Activated CD4-positive, CD25-positive, alpha-beta regulatory T cell treated with anti-CD3 and anti-CD28 coated beads, Interleukin-2, amount 50 U/mL, for 24 hours (primary cell): ENCODE results near the gene MXRA7.

Source experiments
- ATAC-seq, 2 donors: fragments of 150-1000 bp; cut with Tn5 transposase; one replicate each; pipeline ENCODE4 v1.10.0; 2021; ENCODE audit warnings: mild to moderate bottlenecking in 1 of 2, moderate library complexity in 1 of 2

MXRA7 gene

DNA sequence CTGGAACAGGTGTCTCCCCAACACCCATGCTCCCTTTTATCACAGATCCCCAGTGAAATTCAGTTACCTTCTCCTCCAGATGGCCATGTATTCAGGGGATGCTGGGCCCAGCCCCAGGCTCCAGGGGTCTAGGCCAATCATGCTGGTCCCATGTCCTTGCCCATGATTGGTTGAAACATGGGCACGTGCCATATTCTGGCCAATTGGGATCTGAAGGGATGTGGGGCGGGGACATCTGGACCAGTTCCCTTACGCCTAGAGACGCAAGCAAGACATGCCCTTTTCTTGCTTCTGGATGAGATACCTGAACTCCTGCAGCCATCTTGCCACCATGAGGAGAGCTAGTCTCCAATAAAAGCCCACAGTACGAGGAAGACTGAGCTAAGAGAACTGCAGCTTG is 36.2 kb downstream of the MXRA7 start:
- ATAC-seq, result no peak

DNA sequence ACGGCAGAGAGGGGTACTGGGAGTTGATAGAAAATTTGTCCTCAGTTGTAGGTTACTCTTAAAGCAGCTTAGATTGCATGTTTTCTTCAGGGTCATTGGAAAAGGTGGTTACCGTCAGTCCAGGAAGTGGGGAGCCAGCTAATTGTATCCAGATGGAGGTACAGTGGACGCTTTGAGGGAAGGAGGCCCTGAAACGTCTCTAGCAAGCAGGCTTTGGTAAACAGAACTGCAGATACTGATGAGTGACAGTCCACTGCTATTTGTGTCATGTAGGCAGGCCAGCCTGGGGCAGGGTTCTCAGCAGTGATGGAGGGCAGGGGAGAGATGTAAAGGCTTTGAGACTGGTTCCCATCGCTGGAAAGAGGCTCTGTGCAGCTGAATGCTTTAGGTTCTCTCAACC is 37.0 kb downstream of the MXRA7 start:
- no peak for ATAC-seq

DNA sequence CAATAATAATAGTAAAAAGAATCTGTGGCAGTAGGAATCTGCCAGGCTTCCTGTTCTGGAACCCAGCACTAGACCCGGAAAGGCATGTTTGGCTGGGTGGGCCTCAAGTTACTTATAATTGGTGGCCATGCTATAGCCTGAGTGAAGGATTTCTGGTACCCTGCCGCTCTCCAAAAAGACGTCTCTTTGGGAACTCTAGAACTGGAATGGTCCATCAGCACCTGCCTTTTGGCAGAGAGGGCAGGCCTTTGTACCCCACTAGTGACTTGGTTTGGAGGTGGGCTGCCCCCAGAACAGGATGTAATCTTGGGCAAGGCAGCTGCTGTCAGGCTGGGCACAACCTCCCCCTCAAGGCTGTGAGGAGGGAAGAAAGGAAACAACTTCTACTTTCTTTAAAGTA is 37.9 kb downstream of the MXRA7 start:
- ATAC-seq, result no peak

DNA sequence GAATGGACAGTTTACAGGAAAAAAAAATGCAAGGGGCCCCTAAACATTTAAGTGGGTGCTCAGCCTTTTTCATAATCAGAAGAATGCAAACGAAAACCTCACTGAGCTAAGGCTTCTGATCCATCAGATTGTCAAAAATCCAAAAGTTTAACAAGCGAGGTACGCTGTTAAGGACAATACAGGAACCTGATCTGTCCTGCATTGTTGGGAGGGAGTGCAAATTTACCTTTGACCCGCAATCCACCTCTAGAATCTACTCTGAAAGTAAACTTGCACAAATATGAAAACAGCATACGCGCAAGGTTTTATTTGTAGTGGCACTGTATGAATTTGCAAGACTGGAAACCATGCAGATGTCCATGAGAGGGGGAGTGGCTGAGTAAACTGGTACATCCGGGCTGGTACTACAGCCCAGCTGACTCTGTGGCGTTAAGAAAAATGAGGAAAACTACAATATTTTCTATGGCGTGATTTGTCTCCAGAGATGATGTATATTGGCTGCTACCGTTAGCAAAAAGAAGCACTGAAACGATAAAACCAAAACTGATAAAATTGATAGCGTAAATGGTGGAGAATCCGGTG is 38.4 kb downstream of the MXRA7 start:
- ATAC-seq, result no peak

DNA sequence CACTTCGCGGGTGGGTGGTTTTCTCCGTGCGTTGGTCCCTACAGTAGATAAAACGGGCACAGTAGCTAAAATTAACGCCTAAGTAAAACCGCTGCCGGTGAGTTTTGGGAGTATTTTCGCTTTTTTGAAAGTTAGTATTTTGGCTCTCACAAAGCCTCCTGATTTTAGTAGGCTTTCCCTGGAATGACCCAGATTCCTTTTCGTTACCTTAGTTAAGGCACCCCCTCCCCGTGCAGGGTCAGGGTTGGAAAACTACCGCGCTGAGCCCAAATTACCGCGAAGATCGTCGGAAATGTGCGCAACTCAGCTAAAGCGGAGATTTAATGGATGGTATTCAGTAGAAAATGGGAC is 38.9 kb downstream of the MXRA7 start:
- ATAC-seq, result no peak

DNA sequence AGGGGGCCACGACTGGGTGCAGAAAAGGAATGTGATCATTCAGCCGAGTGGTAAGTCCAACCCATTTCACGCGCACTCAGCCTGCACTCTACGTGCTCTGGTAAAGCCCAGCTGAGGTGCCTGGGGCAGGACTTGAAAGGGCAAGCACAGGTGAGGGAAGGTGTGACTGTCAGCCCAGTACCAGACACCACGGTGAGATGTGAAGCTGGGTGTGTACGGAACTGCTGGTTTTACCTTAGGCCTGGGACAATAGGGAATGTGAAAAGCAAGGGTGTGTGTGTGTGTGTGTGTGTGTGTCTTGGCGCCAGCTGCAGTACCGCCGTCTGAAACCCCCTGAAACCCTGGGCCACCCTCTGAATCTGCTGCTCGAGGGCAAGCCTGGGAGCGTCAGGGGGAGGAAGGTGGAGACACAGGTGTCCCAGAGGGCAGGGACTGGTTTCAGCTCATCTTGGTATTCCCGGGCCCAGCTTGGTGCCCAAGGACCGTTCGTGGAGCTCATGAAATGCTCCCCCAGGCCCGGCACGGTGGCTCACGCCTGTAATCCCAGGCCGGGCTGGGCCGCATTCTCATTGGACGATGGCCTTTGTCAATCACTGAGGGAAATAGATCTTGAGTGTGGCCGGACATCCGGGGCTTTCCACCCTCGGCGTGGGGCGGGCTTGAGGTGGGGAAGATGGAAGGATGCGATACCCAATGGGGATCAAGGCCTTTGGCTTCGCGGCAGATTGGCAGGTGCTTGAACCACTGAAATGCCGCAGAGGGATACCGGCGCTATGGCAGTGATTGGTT is 39.4 kb downstream of the MXRA7 start:
- peak; percentile 99 for ATAC-seq

DNA sequence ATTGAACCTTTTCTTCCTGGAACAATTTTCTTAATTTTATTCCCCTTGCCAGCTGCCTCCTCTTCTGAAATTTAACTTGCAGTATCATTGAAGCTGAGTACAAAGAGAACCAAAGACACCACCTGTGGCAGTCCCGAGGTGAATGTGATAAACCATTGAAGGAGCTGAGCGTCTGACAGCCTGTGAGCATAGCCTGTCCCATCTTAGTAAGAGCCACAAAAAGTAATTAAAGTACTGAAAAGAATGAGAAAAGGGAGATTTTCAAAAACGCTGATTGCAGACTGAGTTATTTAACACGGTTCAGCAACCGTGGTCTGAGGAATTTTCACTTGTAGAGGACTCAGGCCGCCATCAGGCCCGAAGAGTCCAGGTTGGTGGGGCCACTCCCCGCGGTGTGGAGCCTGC is 40.0 kb downstream of the MXRA7 start:
- no peak for ATAC-seq

DNA sequence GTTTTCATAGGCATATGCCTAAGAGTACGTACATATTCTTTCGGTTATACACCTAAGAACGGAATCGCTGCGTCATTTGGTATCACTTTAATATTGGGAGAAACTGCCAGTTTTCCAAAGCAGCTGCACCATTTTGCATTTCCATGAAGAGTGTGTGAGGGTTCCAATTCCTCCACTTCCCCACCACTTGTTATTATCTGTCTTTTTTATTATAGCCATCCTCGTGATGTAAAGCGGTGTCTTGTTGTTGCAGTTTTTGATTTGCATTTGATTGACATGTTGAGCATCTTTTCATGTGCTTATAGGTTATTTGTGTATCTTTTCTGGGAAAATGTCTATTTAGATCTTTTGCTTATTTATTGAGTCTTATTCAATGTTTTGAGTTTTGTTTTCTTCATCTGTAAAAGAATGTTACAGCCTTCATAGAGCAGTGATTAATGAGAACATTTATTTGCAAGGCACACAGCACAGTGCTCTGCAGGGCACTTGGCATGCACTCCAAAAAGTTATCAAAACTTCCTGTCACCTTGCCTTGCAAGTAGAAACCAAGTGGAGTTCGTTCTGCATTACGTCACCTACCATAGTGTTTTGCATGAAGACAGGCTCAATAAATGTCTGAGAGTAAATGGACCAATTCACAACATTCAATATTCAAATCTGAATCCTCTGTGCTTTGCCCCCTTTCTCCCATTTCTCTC is 40.6 kb downstream of the MXRA7 start:
- no peak for ATAC-seq

DNA sequence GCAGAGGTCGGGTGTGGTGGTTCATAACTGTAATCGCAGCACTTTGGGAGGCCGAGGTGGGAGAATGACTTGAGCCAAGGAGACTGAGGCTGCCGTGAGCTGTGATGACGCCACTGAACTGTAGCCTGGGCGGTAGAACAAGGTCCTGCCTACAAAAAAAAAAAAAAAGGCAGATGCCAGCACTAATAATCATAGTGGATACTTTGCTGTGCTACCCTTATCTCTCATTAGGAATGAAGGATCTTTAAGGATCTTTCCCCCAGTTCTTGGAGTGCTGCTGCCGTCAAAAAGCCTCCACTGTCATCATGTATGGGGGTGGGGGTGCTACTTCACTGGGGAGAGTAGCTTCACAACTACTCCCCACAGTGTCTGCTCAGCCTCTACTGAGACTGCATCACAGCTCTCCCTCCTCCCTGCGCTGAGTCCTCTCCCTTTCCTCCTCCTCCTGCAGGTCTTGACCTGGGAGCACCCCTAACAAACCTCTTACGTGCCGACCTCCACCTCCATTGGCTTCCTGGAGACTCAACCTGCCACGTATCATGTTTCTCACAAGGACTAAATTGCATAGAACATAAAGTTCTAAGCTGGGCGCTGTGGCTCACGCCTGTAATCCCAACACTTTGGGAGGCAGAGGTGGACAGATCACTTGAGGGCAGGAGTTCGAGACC is 42.8 kb downstream of the MXRA7 start:
- no peak for ATAC-seq

DNA sequence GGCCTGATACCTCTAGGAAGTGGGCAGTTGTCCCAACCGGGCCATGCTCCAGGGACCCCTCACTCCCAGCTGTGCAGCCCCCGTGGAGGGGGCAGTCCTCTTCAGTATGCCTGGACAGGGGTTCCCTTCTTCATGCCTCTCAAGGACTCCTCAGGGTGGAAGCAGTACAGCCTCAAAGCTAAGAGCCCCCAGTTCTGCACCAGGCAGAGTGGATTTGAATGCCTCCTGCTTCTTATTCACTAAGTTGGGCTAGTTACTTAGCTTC is 43.3 kb downstream of the MXRA7 start:
- ATAC-seq, result no peak

DNA sequence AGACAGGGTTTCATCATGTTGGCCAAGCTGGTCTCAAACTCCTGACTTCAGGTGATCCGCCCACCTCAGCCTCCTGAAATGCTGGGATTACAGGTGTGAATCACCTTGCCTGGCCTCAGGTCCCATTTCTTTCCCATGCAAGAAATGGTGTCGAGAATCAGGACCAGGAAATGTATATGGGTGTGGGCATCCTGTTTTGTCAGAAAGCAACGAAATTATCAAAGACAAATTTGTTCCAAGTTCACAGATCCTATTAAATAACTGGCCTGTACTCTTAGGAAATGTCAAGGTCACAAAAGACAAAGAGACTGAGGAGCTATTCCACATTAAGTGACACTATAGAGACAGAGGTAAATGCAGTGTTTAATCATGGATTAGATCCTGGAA is 50.1 kb downstream of the MXRA7 start:
- ATAC-seq, result no peak

DNA sequence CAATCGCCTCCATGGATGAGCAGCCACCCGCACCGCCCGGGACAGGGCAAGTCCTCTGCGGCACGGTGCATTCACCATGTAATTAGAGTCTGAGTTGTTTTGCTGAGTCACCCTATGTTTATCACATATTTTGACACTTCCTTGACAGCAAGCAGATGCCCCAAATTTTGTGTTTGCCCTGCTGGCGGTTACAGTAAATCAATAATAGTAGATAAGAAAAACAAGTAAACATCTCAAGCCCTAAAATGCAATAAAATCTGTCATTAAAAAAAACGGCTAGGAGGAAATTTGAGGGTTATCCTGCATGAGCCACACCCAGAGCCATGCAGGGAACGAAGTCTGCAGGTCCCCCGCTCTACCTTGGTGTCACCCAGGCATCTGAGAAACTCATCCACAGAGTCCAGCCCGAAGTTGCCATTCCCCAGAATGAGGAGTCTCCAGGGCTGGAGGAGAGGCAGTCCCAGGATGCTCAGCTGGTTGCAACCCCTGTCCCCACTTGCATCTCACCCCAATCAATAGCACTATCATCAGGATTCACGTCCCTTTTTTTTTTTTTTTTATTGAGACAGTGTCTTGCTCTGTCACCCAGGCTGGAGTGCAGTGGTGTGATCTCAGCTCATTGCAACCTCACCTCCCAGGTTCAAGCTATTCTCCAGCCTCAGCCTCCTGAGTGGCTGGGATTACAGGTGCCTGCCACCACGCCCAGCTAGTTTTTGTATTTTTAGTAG is 50.7 kb downstream of the MXRA7 start:
- ATAC-seq, result peak; percentile 61 to 83

DNA sequence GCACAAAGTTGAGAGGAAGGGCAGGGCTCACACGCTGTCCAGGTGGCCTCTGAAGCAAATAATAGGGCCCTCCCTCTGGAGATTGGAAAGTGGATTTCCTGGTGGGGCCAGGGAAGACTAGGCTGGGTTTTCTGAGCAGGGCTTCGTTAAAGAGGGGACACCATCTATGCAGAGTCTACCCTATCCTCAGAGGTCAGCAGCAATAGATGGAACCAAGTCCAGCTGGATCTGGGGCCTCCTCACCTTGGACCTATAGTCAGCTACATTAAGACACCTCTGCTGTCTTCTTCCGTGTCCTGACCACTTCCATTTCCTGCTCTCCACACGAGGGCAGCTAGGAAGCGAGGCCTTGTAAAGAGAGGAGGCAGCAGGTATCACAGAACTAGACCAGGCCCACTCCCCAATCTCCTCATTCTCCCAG is 52.5 kb downstream of the MXRA7 start:
- no peak for ATAC-seq

DNA sequence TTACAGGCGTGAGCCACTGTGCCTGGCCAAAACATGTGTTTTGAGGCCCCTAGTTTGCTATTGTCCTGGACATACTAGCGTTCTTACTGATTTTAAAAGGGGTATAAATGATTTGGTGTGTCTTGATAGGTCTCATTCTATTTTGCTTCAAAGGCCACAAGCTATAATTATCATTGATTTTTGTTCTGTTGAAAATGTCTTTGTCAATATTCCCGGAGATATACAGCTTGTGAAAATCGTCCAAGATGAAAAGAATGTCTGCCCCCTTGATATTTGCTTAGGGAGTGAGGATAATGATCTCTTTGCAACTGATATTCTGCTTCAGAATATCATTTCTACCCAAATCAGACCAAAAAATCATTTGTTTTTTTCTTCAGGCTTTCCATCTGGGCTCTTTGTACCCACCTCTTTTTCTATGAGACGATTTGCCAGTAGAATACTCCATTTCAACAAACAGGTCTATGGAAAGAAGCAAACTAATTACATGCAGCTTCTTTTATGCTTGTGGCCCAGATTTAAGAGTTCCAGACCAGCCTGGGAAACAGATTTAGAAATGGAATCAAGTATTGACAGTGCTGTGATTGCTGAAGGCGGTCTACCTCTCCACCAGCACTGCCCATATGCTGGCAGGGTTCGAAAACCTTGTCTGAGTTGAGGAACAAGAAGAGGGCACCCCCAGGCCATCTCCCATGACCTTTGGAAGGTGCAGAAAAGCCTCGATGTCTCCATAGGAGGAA is 53.1 kb downstream of the MXRA7 start:
- no peak for ATAC-seq

DNA sequence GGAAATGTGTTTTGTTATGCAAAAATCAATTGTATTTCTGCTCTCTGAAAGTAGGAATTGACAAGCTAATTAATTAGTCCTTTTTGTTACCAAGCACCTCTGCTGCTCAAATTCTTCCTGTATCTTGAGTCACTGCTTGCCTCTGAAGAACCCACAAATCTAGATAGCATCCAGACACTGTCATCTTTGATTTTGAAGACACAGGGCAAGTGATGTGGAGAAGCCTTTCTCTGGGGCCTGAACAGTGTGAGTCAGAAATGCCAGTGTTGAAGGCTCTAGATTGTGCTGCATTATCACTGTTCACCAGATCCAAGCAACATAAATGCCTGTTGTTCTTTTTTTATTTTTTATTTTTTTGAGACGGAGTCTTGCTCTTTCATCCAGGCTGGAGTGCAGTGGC is 56.4 kb downstream of the MXRA7 start:
- ATAC-seq, result peak in 1 of 2 donors; percentile 55

DNA sequence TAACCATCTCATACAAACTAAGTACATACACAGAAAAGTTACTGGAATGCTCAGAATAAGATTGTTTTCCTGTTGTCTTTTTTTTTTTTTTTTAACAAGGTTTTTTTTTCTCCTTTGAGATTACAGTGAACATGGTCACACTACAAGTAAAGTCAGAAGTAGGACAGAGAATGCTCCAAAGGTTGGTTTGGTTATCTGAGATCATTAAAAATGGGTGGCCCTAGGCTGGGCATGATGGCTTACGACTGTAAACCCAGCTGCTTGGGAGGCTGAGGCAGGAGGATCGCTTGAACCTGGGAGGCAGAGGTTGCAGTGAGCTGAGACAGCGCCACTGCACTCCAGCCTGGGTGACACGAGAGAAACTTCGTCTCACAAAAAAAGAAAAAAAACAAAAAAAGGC is 60.3 kb downstream of the MXRA7 start:
- ATAC-seq, result no peak

DNA sequence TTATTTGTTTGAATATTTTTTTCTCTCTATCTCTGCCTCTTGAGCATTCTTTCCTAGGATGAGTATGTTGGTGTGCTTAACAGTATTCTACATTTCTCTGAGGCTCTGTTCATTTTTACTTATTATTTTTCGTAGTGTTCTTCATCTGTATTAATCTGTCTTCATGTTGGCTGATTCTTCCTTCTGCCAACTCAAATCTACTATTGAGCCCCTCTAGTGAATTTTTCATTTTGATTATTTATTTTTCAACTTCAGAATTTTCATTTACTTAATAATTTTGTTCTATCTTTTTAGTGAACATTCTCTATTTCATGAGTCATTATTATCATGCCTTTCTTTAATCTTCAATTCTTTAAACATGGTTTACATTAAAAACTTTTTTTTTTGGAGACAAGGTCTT is 64.1 kb downstream of the MXRA7 start:
- no peak for ATAC-seq

DNA sequence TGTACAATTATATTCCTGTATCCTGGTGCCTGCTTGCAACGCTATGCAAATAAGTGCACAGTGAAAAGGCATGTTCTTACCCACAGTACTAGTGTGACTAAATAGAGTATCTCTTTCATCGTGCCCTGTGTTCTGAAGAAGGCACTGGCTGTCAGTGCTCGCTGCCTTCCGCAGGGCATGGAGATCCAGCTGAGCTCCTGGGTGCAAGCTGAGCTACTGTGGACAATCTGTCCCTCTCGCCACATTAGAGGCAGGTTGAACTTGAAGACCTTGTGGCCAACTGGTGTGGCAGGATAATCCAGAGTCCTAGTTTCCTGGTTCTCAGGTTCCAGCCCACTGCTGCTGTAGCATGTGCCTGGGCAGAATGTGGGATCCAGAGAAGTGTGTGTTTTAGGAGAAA is 65.3 kb downstream of the MXRA7 start:
- no peak for ATAC-seq

DNA sequence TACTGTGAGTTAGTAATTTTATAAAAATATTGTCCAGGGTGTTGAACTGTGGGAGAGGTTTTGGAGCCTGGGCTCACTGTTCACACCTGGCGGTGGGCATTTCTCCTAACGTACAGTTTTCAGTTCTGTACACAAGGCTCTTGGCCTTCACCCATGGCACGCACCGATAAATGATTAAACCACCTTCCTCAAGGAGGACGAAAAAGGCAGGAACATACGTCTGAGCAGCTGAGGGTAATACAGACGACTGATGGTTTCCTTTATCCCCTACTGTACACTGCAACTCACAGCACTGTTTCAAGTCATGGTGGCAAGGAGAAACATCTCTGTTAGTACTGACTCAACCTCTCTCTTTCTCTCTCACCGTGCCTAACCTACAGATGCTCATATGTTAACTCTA is 65.8 kb downstream of the MXRA7 start:
- no peak for ATAC-seq

DNA sequence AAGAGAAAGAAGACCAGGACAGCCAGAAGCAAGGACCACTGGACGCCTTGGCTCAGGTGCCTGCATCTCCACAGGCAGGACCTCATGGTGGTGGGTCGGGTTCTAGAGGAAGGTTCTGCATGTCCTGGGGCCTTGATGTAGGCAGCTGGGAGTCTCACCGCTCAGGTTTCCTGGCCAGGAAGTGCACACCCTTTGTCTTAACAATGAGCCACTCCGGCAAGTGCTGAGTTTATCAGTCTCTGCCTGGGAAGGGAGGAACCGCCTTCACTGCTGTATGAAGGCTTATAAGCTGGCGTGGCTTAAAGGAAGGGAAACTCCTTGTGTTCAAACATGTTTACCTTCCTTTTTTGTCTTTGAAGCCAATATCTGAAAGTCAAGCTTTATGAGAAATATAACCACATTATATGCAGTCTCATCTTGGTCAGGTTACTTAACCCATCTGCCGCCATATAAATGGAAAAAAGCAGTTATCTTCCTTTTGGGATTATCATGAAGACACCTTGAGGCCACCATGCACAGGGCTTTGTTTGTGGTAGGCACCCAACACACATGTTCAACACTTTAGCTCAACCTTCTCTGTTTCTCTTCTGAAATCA is 67.1 kb downstream of the MXRA7 start, which contains the start of gene ST6GALNAC1:
ST6GALNAC1 (minus strand) TSS at position 205 of the 596 bp plus-strand sequence; CDS start at position 86, 119 bp downstream.
- peak in 1 of 2 donors; percentile 30 for ATAC-seq

DNA sequence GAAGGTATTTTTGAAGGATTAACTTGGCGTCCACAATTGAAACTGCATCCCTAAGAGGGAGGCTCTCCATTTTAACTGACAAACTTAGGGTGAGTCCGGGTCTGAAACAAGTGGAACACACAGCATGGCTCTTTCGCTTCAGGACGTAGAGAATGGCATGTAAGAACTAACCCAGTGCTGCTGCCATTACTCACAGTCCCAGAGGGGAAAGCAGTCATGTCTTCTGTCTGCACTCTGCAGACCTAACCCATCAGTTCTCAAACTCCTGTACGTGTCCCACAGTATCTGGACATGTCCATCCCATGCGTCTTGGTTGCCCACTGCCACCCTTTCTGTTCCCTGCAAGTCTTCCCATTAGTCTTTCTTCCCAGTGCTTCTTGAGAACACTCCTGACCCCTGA is 67.8 kb downstream of the MXRA7 start:
- no peak for ATAC-seq

DNA sequence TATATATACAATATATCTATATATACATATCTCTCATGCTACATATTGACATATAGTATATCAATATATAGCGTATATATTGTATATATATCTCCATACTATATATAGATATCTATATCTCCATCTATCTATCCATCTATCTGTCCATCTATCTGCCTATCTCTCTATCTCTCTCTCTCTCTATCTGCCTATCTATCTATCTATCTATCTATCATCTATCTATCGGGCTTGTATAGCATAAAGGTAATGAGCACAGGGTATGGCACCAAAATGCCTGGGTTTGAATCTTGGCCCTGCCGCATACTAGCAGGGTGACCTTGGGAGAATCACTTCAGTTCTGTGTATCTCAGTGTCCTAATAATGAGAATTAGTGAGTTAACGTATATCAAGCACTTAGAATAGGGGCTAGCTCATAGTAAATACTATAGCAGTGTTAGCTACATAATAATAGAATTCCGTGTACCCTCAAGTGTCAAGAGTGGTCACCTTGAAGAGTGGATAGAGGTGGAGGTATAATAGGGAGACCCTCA is 68.7 kb downstream of the MXRA7 start:
- no peak for ATAC-seq
